HG03066 (cell line): ENCODE data around the gene PELI2.
"Not testable (repeated sequence)": the region's sequence is repeated elsewhere in the genome, so short reads cannot be mapped to it uniquely, and the experiment has no call there.

Experiments used
- ATAC-seq: cut with Tn5 transposase; IDR thresholded peaks from one replicate; pipeline ENCODE4 v1.9.1; 2021; ENCODE audit warnings: low read depth; ENCODE audit not compliant: unreplicated experiment

The PELI2 gene

DNA sequence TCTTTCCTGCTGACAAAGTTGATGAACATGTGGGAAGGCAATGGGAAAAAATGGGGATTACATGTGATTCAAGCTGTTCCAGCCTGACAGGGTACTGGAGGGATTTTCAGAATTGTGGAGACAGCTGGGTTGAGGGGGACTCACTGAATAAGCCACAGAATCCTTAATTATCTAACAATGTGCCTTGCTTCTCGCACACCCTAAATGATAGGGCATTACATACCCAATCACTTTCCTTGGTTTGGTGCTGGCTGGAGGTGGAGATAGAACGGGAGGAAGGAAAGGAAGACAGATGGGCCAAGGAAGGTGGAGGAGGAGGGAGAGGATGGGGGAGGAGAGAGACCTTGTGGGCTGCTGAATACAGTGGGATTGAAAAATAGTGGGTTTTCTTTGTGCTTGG is 20.7 kb downstream of the PELI2 start:
- no peak for ATAC-seq

- no peak for ATAC-seq
Measured at GRCh38 chr14:56142314-56142713, 24.1 kb downstream of the PELI2 start.

DNA sequence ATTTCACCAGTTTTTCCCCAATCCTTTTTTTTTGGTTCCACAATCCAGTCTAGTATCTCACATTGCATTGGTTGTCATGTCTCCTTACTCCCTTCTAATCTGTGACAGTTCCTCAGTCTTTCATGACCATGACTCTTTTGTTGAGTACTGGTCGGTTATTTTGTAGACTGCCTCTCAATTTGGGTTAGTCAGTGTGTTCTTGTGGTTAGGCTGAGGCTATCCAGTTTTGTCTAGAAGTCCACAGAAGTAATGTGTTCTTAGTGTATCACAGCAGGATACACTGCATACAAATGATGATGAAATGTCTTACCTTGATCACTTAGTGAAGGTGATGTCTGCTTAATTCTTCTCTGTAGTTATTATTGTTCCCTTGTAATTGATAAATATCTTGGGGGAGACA is 24.8 kb downstream of the PELI2 start:
- ATAC-seq: no peak

DNA sequence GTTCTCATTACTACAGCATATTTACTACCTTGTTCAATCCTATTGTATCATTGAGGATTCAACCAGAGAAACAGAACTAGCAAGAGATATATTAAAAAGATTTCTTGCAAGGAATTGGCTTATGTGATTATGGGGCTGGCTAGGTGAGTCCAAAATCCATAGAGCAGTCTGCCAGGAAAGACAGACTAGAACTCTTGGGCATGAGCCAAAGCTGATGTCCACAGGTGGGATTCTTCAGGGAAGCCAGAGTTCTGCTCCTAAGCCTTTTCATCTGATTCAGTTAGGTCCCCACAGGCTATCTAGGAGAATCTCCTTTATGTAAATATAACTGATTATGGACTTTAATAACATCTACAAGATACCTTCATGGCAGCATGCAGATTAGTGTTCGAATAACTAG is 26.0 kb downstream of the PELI2 start:
- no peak for ATAC-seq

DNA sequence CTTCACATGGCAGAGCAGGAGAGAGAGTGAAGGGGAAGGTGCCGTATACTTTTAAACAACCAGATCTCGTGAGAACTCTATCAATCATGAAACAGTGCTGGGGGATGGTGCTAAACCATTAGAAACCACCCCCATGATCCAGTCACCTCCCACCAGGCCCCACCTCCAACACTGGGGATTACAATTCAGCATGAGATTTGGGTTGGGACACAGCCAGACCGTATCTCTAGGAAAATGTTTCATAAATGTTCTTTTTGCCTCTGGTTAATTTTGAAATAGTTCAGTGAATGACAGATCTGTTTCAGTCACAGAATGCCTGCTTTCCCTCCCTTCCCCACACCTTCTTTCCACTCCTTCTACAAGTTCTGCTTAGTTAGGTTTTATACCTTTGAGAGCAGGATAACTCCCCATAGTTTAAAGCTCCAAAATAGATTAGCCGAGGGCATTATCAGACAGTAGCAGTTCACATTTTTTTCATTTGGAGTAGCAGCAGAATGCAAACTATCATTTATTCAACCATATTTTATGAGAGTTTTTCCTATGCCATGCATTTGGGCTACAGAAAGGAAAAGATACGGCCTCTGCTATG is 27.1 kb downstream of the PELI2 start:
- no peak for ATAC-seq

GRCh38 chr14:56145965-56146364 is 27.8 kb downstream of the PELI2 start:
- no peak for ATAC-seq

DNA sequence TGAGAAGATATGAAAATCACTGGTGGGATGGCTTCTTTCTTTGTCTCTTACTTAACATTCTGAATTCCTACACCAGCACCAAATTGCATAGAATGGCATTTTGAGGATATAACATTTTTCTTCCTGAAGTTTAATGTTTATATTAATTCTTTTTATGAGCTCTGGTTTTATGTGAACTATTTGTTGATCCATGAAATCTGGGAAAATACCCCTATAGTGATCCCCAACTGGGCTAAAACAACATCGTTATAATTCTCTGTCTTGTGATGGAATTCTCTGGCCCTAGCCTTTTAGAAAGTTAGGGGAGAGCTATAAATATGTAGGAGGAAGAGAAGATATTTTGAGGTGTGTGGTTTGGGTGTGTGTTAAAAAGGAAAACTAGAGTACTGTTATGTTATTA is 29.2 kb downstream of the PELI2 start:
- ATAC-seq: no peak

DNA sequence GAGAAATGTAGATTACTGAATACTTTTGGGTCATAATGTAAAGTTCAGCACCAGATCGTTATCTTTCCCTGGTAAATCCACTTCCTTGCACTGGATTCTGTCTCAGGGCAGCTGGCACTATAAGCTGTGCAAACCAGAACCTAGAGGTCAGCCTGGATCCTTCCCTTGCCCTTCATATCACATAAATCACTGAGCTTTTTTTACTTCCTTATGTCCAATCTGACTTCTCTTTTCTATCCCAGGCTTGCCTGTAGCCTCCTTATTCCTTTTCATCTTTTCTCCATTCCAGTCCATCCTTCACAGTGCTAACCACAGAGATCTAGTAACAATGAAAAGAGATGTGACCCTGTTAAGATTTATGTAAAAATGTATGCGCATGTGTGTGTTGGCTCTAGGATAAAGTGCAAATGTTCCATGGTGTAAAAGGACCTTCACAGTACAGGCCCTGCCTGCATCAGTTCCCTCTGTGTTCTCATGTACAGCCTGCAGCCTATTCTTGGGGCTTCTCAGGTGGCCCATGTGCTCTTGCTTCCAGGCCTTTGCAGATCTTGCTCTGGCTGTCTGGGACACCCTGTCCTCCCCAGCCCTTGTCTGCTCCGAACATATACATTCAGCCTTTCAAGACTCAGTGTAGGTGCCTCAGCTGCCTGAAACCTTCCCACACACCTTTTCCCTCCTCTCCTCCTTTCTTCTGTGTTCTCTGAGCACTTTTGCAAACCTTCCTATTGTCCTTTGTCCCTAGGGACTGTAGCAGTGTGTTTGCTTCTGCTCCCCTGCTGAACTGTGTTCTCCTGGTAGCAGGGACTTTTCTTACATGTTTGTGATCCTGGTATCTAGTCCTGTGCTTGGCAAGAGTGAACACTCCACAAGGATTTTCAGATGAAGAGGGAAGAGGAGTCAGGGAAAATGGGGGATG is 30.0 kb downstream of the PELI2 start:
- no peak for ATAC-seq

DNA sequence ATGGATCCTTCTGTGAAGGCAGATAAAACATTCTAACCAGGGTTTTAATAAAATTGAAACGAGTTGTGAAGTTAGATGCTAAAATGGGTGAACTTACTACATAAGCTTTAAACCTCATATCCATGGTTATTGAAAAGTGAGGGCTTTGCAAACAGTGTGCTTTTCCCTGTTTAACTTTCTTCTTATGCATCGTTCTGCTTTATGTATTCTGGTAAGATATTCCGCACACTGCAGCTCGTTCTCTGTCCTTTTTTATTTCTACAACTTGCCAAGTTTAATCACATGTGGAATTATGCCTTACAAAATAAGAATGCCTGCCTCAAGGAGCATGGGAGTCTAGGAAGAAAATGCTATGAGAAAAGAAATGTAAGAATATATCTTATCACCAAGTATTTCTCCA is 30.9 kb downstream of the PELI2 start:
- no peak for ATAC-seq

GRCh38 chr14:56149995-56150394 is 31.8 kb downstream of the PELI2 start:
- ATAC-seq: no peak

GRCh38 chr14:56150645-56151345 is 32.6 kb downstream of the PELI2 start:
- no peak for ATAC-seq

DNA sequence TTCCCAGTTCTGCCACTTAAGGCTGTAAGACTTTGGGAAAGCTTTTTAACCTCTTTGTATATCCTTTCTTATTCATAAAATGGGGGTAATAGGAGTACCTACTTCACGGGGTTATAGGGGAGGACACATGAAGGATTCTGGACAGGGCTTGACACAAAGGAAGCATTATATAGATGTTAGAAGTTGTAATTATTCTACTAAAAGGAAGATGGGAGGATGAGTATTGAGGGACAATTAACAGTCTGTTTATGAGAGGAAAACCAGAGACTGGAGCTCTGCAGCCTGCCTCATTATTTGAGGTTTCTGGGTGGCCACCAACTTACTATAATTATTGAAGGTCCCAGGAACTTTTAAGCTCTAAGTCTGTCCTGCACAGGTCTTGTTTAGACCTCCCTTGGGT is 34.0 kb downstream of the PELI2 start:
- ATAC-seq: no peak

GRCh38 chr14:56153267-56153666 is 35.1 kb downstream of the PELI2 start:
- no peak for ATAC-seq

DNA sequence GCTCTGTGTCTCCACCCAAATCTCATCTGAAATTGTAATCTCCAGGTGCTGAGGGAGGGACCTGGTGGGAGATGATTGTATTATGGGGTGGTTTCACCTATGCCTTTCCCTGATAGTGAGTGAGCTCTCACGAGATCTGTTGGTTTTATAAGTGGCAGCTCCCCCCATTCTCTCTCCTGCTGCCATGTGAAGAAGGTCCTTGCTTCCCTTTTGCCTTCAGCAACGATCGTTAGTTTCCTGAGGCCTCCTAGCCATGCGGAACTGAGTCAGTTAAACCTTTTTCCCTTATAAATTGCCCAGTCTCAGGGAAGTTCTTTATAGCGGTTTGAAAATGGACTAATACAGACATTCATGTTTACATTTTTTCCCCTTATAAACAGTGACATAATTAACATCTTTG is 36.1 kb downstream of the PELI2 start:
- ATAC-seq: no peak

GRCh38 chr14:56156096-56156495 is 37.9 kb downstream of the PELI2 start:
- no peak for ATAC-seq

DNA sequence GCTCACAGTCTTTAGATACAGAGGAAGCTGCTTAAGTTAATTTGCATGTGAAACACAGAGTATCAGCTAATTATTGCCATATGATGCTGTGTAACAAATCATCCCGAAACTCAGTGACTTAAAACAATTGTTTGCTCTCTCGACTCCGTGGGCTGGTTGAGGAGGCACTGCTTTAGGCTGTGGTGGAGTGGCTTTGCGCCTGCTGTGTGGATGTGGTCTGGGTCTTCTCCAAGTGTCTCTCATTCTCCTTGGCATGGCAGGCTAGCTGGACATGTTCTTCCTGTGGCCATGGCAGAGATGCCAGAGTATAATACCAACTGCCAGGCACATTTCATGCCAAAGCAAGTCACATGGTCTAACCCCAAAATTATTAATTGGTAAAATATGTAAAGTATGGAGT is 40.9 kb downstream of the PELI2 start:
- no peak for ATAC-seq

DNA sequence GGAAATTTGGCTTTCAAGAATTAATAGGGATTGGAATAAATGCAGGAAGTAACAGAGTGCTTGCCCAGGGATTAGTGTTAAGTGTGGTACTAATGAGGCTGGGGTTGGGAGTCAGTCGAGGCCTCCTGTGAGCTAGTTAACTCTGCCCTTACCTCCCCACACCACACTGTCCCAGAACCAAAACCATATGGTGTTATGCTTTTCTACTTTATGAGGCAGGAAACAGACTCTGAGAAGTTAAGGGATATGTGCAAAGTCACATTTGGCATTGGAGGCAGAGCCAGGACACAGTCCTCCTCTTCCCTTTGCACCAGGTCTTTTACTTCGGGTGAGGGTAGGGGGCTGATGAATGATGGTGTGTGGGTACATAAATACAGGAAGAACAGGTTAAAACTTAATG is 41.9 kb downstream of the PELI2 start:
- ATAC-seq: no peak

DNA sequence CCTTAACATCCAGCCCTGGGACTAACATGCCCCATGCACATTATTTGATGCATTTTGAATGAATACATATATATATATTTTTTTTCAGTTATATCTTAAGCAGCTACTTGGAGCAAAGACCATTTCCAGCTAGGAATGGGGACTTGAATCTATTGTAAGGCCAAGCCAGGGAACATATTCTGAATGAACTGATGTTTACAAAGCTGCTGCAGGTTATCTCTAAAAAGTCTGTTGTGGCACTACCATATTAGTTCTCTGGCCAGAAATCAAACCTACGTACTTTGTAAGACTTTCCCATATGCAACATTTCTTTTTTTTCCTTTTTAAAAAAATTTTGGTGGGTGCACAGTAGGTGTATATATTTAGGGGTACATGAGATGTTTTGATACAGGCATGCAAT is 43.4 kb downstream of the PELI2 start:
- ATAC-seq: no peak

- ATAC-seq: no peak
Measured at GRCh38 chr14:56162476-56162875, 44.3 kb downstream of the PELI2 start.

DNA sequence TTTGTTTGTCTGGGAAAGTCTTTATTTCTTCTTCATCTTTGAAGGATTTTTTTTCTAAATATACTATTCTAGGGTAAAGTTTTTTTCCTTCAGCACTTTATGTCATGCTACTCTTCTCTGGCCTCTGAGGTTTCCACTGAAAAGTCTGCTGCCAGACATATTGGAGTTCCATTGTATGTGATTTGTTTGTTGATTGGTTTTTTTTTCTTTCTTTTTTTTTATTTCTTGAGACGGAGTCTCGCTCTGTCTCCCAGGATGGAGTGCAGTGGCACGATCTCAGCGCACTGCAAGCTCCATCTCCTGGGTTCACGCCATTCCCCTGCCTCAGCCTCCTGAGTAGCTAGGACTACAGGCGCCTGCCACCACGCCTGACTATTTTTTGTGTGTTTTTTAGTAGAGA is 48.4 kb downstream of the PELI2 start:
- not testable (repeated sequence) for ATAC-seq

- ATAC-seq: no peak
Measured at GRCh38 chr14:56168007-56168616, 49.9 kb downstream of the PELI2 start.
